Kidney (tissue), 14 donors: Measurements from ENCODE around the gene PPEF1. TPM values are rescaled to one million over a fixed set of nuclear protein-coding genes. Genes with fewer than 3 reads are reported as not detected.

ENCODE experiments used
- DNase-seq, 5 donors: peaks; one replicate each; pipeline ENCODE4 v3.0.0-alpha.2; 2013 to 2020
- FAIRE-seq: peaks from 2 replicates; lab custom pipeline; 2012; peaks lifted over from hg19 to GRCh38; lab: Jason Lieb, UNC
- H3K27ac ChIP-seq, 2 donors: one replicate each; pipeline ENCODE4 v1.7.0; 2013; ENCODE audit warnings: low read depth in 2 of 2, low read length in 2 of 2, inconsistent platforms in 1 of 2
- H3K27me3 ChIP-seq: one replicate; pipeline ENCODE4 v1.7.1; 2013; ENCODE audit warnings: low read length, inconsistent platforms; ENCODE audit not compliant: control insufficient read depth, insufficient read depth
- H3K36me3 ChIP-seq, 3 donors: one replicate each; pipeline versions ENCODE4 v1.7.0 to v1.7.1; 2013; ENCODE audit warnings: low read length in 3 of 3, control low read depth in 1 of 3, inconsistent platforms in 1 of 3; ENCODE audit not compliant: insufficient read depth in 3 of 3, control insufficient read depth in 2 of 3
- H3K4me1 ChIP-seq, 3 donors: one replicate each; pipeline versions ENCODE4 v1.7.0 to v1.7.1; 2013; ENCODE audit warnings: low read length in 3 of 3, inconsistent platforms in 1 of 3, low read depth in 1 of 3; ENCODE audit not compliant: control insufficient read depth in 2 of 3, insufficient read depth in 2 of 3
- H3K4me3 ChIP-seq, 3 donors: one replicate each; pipeline versions ENCODE4 v1.7.0 to v1.8.1; 2013; ENCODE audit warnings: low read length in 3 of 3, control low read depth in 1 of 3, inconsistent platforms in 1 of 3
- H3K9ac ChIP-seq, 3 donors: one replicate each; pipeline versions ENCODE4 v1.7.0 to v1.7.1; 2013; ENCODE audit warnings: low read length in 3 of 3, control low read depth in 1 of 3, inconsistent platforms in 1 of 3
- H3K9me3 ChIP-seq, 3 donors: one replicate each; pipeline versions ENCODE4 v1.7.0 to v1.7.1; 2013; ENCODE audit warnings: low read length in 3 of 3, control low read depth in 1 of 3, inconsistent platforms in 1 of 3; ENCODE audit not compliant: control insufficient read depth in 2 of 3, insufficient read depth in 1 of 3
- intact Hi-C: fragments of 100-400 bp; cut with DNase I; formaldehyde crosslinking; loops from one replicate; pipeline ENCODE4 v1.11.1; 2022
- polyA plus RNA-seq: library from polyadenylated mRNA; stranded (reverse); fragments of 350-450 nt; fragmentation: Illumina TruSeq; extraction: RNeasy Lipid Tissue Mini Kit (QIAGEN cat#74804); gene quantifications from one replicate; pipeline ENCODE4 v1.2.3, GENCODE V29; 2014; ENCODE audit warnings: low read depth, low replicate concordance; ENCODE audit not compliant: insufficient read depth
- total RNA-seq: library from RNA; stranded (reverse); fragmentation: NEBNext Ultra II Directional; extraction: Animal tissue kit (Norgen Biotek cat#: 25700); gene quantifications from one replicate; pipeline ENCODE4 v1.2.1, GENCODE V29; 2021
- TF ChIP-seq, protein P1 (sequence below): IDR thresholded peaks from 3 replicates; pipeline ENCODE4 v1.5.1; 2012; ENCODE audit warnings: mild to moderate bottlenecking, moderate library complexity, borderline replicate concordance; ENCODE audit not compliant: insufficient read depth; ENCODE audit errors: extremely low read depth
- donor health status: control.
- donor health status: control.
- donor health status: control.
- donor health status: control.
- donor health status: control.
- donor health status: DM: yes; HTN: yes; CAD: no.
- donor health status: Normal renal cell carcinoma (clear cell type).

Gene PPEF1
- total and polyA plus RNA-seq, 2 donors from 2014 or later = 0.63 to 0.92 TPM

DNA sequence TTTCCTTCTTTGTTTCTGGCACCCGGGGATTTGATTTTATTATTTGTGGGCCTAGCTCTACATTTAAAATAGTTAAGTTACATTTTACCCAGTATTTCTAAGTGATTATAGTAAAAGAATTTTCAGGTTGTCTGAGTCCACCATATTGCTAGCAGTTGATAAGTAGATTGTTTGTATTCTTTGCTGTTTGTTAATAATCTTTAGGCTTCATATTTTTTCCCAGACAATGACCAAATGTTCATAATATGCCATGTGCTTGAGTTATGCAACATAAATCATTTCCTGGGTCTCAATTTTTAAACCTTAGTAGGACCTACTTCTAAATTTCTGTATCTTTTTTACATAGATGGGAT lies 149.2 kb downstream of the PPEF1 start:
- TF ChIP-seq, protein P1, sequence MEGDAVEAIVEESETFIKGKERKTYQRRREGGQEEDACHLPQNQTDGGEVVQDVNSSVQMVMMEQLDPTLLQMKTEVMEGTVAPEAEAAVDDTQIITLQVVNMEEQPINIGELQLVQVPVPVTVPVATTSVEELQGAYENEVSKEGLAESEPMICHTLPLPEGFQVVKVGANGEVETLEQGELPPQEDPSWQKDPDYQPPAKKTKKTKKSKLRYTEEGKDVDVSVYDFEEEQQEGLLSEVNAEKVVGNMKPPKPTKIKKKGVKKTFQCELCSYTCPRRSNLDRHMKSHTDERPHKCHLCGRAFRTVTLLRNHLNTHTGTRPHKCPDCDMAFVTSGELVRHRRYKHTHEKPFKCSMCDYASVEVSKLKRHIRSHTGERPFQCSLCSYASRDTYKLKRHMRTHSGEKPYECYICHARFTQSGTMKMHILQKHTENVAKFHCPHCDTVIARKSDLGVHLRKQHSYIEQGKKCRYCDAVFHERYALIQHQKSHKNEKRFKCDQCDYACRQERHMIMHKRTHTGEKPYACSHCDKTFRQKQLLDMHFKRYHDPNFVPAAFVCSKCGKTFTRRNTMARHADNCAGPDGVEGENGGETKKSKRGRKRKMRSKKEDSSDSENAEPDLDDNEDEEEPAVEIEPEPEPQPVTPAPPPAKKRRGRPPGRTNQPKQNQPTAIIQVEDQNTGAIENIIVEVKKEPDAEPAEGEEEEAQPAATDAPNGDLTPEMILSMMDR = no peak
- H3K36me3 ChIP-seq = no peaks in the 10 kb centered on the region
- no peak for FAIRE-seq
- no peak for DNase-seq
- H3K27ac ChIP-seq = no peak overlapping the region
- H3K4me1 ChIP-seq = no peaks in the 10 kb centered on the region
- no peak overlapping the region for H3K4me3 ChIP-seq
- intact Hi-C loops = no loop called here
- H3K27me3 ChIP-seq = no peaks in the 10 kb centered on the region
- H3K9me3 ChIP-seq = no peaks in the 10 kb centered on the region
- H3K9ac ChIP-seq = no peak overlapping the region

DNA sequence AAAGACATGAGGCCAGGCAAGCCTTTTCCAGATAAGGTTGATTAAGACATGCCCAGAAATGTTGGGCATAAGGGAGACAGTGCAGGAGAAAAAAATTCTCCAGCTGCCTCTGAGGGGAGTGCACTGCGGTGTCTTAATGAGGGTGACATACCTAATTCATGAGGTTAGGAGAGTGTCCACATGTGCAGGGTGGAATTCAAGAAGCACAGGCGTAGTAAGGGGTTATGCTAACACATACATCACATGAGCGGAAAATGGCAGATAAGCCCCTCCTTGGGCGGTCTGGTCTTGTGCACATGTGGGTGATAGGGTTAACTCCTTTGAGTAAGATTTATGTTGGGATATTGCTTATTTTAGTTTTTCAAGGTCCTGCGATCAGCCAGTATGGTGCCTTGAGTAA lies 154.1 kb downstream of the PPEF1 start:
- peak in 4 of 5 donors; percentile 58 to 83 (median 74) for DNase-seq
- no peaks in the 10 kb centered on the region for H3K27me3 ChIP-seq
- intact Hi-C loops = no loop called here
- H3K27ac ChIP-seq = no peak overlapping the region
- no peak overlapping the region for H3K4me3 ChIP-seq
- TF ChIP-seq, protein P1 = no peak
- no peaks in the 10 kb centered on the region for H3K9me3 ChIP-seq
- no peaks in the 10 kb centered on the region for H3K36me3 ChIP-seq
- H3K4me1 ChIP-seq = no peaks in the 10 kb centered on the region
- FAIRE-seq = no peak
- H3K9ac ChIP-seq = no peak overlapping the region

DNA sequence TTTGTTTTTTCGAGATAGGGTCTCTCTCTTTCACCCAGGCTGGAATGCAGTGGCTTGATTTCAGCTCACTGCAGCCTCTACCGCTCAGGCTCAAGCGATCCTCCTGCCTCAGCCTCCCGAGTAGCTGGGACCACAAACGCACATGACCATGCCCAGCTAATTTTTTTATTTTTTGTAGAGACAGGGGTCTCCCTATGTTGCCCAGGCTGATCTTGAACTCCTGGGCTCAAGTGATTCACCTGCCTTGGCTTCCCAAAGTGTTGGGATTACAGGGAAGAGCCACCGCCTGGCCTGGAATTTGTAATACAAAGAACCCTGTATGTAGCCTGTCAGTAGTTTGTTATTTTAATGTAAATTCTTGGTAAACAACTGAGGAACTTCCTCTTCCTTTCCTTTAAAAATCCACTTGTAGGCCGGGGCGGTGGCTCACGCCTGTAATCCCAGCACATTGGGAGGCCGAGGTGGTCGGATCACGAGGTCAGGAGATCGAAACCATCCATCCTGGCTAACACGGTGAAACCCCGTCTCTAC lies 157.0 kb downstream of the PPEF1 start:
- no peak overlapping the region for H3K27ac ChIP-seq
- no peak overlapping the region for H3K9ac ChIP-seq
- FAIRE-seq (no peak), DNase-seq (no peak)
- no peaks in the 10 kb centered on the region for H3K4me1 ChIP-seq
- H3K27me3 ChIP-seq = no peaks in the 10 kb centered on the region
- H3K36me3 ChIP-seq = no peaks in the 10 kb centered on the region
- no peak overlapping the region for H3K4me3 ChIP-seq
- intact Hi-C loops = no loop called here
- TF ChIP-seq, protein P1 = no peak
- H3K9me3 ChIP-seq = no peaks in the 10 kb centered on the region
